Effector memory CD4-positive, alpha-beta T cell (primary cell): ENCODE measurements around the gene ZDHHC14.
"Not testable (repeated sequence)": the region's sequence is repeated elsewhere in the genome, so short reads cannot be mapped to it uniquely, and the experiment has no call there.

Experiments
- DNase-seq, 3 donors: peaks; one replicate each; pipeline ENCODE4 v3.0.0-alpha.2; 2020
- H3K27ac ChIP-seq: 2 replicates; pipeline ENCODE4 v1.7.0; 2013; ENCODE audit warnings: mild to moderate bottlenecking, low read length, moderate library complexity; ENCODE audit not compliant: insufficient read depth, poor library complexity, severe bottlenecking
- H3K27me3 ChIP-seq: replicated peaks from 2 replicates; pipeline ENCODE4 v1.7.0; 2013; ENCODE audit warnings: mild to moderate bottlenecking, low read length; ENCODE audit not compliant: insufficient read depth, control insufficient read depth, poor library complexity, severe bottlenecking
- H3K36me3 ChIP-seq: 2 replicates; pipeline ENCODE4 v1.7.0; 2013; ENCODE audit warnings: mild to moderate bottlenecking, low read length, moderate library complexity; ENCODE audit not compliant: control insufficient read depth, insufficient read depth
- H3K4me1 ChIP-seq: 2 replicates; pipeline ENCODE4 v1.7.0; 2013; ENCODE audit warnings: low read length, mild to moderate bottlenecking; ENCODE audit not compliant: control insufficient read depth, insufficient read depth, poor library complexity, severe bottlenecking
- H3K4me3 ChIP-seq: 2 replicates; pipeline ENCODE4 v1.7.0; 2013; ENCODE audit warnings: low read length, low read depth, mild to moderate bottlenecking; ENCODE audit not compliant: insufficient read depth, poor library complexity, severe bottlenecking
- H3K9me3 ChIP-seq: 2 replicates; pipeline ENCODE4 v1.7.0; 2013; ENCODE audit warnings: mild to moderate bottlenecking, low read length, moderate library complexity; ENCODE audit not compliant: control insufficient read depth
- total RNA-seq, 3 donors: gene quantifications; one replicate each; lab custom pipeline; 2026; lab: John Stamatoyannopoulos, UW

ZDHHC14 gene
- 6.4 to 9.9 (median 9.8) reads per million in 3 donors for total RNA-seq

DNA sequence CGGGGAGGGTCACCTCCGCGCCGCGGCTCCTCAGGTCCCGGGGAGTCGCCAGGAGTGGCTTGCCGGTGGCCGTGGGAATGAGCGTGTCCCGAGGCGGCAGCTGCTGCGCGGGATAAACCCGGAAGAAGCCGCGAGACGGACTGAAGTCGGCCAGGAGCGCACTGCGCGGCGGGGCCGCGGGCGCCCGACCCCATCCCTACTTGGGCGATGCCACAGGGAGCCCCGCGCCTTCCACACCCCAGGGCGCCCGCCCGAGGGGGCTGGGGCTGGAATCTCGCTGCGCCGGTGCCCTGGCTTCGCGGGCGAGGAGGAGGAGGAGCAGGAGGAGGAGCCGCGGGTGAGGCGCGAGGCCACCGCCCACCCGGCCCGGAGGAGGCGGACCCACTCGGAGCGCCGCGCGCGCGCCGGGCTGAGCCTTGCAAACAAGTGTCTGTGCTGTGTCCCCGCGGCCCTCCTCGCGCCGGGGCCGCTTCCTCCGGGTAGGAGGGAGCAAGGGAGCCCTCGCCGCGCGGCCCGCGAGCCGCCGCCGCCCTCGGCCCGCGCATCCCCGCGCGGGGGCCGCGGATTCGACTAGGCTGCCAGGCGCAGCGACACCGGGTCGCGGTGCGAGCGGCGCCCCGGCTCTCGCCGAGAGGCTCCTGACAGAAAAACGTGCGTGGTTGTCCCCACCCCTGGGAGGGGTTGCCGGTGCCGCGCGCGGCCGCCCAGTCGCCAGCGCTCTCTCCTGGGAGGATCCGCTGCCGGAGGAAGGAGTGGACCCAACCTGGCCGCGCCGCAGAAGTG, at the start of gene ZDHHC14:
TSS of gene ZDHHC14 (plus strand) at position 412 of the 783 bp plus-strand sequence.
- H3K4me1 ChIP-seq = no peaks in the 10 kb centered on the region
- no peaks in the 10 kb centered on the region for H3K27me3 ChIP-seq
- DNase-seq = peak; percentile 65 to 81 (median 81)

DNA sequence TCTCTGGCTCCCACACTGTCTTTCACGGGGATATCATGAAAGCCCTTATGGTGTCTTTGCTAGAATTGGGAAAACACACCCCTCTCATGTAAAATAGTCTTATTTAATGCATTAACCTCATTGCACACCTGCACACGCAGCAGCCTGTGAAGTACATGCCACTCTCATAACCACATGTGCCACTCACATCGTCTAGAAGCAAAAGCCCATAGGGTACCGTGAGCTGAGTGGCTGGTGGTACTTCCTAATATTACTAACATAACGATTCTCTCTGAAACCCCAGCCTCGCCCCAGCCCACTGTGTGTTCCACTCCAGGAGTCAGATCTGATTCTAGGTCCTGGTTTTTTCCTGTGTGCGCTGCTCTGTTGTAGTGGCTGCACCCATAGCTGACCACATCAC, 48.2 kb upstream of the ZDHHC14 start:
- Histone ChIP-seq H3K36me3 (no peaks in the 10 kb centered on the region), H3K27ac (no peak overlapping the region), H3K4me3 (no peak overlapping the region), H3K4me1 (no peaks in the 10 kb centered on the region), H3K9me3 (no peaks in the 10 kb centered on the region), H3K27me3 (no peaks in the 10 kb centered on the region)
- no peak for DNase-seq

More for the DNA sequence above, at the start of gene ZDHHC14:
- Histone ChIP-seq H3K4me3 (peak within 1 kb of the TSS; percentile 97), H3K27ac (peak within 1 kb of the TSS; percentile 81), H3K36me3 (no peaks in the 10 kb centered on the region), H3K9me3 (no peaks in the 10 kb centered on the region)

DNA sequence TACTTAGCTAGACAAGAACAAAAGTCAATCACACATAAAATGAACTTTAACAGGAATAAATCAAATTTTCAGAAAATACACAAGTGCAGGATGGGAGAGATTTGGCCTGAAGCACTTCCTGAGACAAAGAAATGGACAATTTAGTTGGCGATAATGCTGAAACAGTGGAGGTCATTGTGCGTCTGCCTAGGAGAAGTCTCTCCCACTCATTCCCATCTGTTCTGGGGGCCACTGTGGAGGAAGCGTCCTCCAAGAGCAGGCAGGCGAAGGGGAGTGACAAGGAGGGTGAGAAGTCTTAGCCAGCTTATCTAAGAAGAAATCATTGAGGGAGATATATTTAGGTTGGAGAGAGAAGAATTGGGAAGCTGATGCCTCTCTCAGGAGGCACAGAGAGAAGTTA, 47.5 kb upstream of the ZDHHC14 start:
- Histone ChIP-seq H3K9me3 (no peaks in the 10 kb centered on the region), H3K36me3 (no peaks in the 10 kb centered on the region), H3K27me3 (peaks cover 2% of the 10 kb centered on the region), H3K27ac (no peak overlapping the region), H3K4me3 (no peak overlapping the region), H3K4me1 (no peaks in the 10 kb centered on the region)
- DNase-seq = no peak

DNA sequence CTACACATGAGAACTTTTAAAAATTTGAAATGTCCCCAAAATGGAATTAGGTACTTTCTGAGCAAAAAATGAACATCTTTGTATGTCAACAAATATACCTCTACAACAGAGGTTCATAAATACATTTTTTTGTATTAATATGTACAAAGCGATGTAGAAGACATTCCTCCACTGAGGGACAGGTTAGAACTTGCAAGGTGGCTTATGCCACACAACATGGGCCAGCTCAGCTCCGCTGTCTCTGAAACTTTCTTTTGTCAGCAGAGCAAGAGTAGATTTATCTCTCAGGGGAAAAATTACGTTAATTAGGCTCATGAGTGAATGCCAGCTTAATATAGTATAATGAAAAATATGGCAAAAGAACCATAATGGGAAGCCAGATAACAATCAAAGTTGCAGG, 47.0 kb upstream of the ZDHHC14 start:
- Histone ChIP-seq H3K27me3 (peaks cover 2% of the 10 kb centered on the region), H3K27ac (no peak overlapping the region), H3K4me3 (no peak overlapping the region), H3K4me1 (no peaks in the 10 kb centered on the region), H3K36me3 (no peaks in the 10 kb centered on the region), H3K9me3 (no peaks in the 10 kb centered on the region)
- DNase-seq = no peak

DNA sequence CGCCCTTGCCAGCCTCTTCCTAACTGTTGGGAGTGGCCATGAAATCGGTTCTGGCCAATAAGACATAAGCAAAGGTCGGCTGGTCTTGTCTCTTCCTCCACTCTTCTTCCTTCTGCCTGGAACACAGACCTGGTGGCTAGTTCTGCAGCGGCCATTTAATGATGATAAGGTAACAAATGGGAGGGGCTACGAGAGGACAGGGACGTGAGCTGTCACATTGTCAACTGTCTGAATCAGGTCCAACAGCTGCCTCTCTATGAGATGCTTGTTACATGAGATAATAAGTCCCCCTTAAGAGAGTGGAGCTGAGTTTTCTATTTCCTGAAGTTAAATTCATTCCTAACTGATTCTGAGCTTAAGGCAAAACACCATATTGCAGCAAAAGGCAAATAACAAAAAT, 45.2 kb upstream of the ZDHHC14 start:
- H3K4me3 ChIP-seq = no peak overlapping the region
- no peaks in the 10 kb centered on the region for H3K36me3 ChIP-seq
- H3K9me3 ChIP-seq = no peaks in the 10 kb centered on the region
- no peak overlapping the region for H3K27ac ChIP-seq
- peaks cover 2% of the 10 kb centered on the region for H3K27me3 ChIP-seq
- no peaks in the 10 kb centered on the region for H3K4me1 ChIP-seq
- DNase-seq = no peak

DNA sequence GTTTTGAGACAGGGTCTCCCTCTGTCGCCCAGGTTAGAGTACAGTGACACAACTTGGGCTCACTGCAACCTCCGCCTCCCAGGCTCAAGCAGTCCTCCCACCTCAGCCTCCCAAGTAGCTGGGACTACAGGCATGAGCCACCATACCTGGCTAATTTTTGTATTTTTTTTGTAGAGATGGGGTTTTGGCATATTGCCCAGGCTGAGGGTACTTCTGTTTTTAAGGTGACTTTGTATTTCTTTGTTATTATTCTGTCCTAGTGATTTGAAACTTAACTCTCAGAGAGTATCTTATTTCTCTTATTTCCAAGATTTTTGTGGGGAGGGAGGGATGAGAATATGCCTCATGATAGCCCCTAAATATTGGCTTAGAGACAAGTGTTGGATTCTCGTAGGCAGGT, 43.7 kb upstream of the ZDHHC14 start:
- H3K27ac ChIP-seq, H3K27me3 ChIP-seq, H3K4me3 ChIP-seq, H3K36me3 ChIP-seq, DNase-seq, H3K9me3 ChIP-seq, H3K4me1 ChIP-seq: not testable (repeated sequence)

DNA sequence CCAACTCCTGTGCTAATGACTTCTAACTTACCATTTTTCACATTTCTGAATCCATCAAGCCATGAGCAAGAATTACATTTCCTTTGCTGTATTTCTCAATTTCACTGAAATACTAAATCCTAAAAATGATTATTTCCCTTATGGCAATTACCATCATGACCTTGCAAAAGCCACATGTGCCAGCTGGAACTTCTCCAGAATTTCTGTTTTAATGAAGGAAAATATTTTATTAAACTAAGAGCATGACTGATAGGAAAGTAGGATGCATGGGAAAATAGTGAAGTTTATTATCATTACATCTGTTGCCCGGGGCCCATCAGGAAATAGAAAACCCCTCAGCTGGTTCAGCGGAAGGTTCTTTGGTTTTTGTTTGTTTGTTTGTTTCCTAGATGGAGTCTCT, 43.2 kb upstream of the ZDHHC14 start:
- H3K27me3 ChIP-seq = peaks cover 2% of the 10 kb centered on the region
- no peaks in the 10 kb centered on the region for H3K36me3 ChIP-seq
- no peak overlapping the region for H3K4me3 ChIP-seq
- no peaks in the 10 kb centered on the region for H3K4me1 ChIP-seq
- H3K27ac ChIP-seq = no peak overlapping the region
- DNase-seq = no peak
- no peaks in the 10 kb centered on the region for H3K9me3 ChIP-seq

DNA sequence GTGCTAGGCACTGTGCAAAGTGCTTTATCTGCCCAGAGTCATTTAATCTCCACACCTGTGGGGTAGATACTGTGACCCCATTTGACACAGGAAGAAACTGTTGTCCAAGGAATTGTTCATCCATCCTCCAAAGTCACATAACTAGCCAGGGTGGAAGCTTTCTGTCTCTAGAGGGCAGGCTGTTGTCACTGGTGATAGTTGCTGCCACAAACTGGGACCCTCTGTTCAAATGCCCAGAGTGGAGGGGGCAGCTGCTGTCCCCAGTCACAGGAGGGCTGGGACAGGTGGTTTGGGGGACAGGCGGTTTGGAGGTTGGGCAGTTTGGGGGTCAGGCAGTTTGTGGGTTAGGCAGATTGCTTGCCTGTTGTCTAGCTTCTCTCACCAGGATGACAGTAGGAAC, 41.6 kb upstream of the ZDHHC14 start:
- Histone ChIP-seq H3K27ac (no peak overlapping the region), H3K27me3 (peaks cover 2% of the 10 kb centered on the region), H3K9me3 (no peaks in the 10 kb centered on the region), H3K36me3 (no peaks in the 10 kb centered on the region), H3K4me1 (no peaks in the 10 kb centered on the region), H3K4me3 (no peak overlapping the region)
- DNase-seq = no peak

DNA sequence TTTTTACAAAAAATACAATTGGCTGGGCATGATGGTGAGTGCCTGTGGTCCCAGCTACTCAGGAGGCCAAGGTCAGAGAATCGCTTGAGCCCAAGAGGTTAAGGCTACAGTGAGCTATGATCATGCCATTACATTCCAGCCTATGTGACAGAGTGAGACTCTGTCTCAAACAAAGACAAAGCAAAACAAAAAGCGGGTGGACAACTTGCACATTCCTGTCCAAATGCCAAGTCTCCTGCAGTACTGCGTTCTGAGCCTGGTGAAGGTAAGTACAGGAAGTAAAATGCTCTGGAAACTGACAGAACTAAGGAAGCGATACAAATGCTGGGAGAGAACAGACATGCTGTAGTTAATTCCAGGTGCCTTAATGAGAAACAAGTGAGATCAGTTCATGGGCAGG, 37.3 kb upstream of the ZDHHC14 start:
- no peak overlapping the region for H3K4me3 ChIP-seq
- no peaks in the 10 kb centered on the region for H3K36me3 ChIP-seq
- peaks cover 4% of the 10 kb centered on the region for H3K27me3 ChIP-seq
- no peak for DNase-seq
- no peaks in the 10 kb centered on the region for H3K4me1 ChIP-seq
- H3K27ac ChIP-seq = no peak overlapping the region
- no peaks in the 10 kb centered on the region for H3K9me3 ChIP-seq

DNA sequence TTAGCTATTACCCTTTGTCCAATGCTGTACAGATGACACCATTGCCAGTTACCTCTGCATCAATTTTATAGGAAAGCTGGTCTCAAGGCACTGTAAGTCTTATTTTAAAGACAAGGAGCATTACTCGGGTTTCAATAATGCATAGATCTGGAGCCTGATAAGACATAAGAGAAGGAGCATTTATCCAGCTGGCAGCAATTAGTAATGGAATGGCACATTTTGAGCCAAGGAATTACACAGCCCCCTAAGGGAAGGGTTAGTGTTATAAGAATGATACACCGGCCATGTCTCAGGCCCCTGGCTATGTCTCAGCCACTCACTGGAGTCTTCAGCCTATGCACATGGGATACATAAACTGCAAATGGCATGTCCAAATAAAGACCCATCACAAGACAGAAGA, 34.6 kb upstream of the ZDHHC14 start:
- peaks cover 4% of the 10 kb centered on the region for H3K27me3 ChIP-seq
- H3K4me1 ChIP-seq = no peaks in the 10 kb centered on the region
- DNase-seq = no peak
- no peaks in the 10 kb centered on the region for H3K9me3 ChIP-seq
- H3K27ac ChIP-seq = no peak overlapping the region
- H3K36me3 ChIP-seq = no peaks in the 10 kb centered on the region
- no peak overlapping the region for H3K4me3 ChIP-seq
